Stimulated activated CD8-positive, alpha-beta memory T cell treated with anti-CD3 and anti-CD28 coated beads, Interleukin-15, amount 100 ng/mL, for 24 hours (primary cell): ENCODE results near the gene SIX2.

Source experiments
- DNase-seq: peaks from one replicate; pipeline ENCODE4 v3.0.0-alpha.2; 2020; ENCODE audit warnings: low read depth

SIX2 gene

GRCh38 chr2:45018023-45018422, 8.8 kb upstream of the SIX2 start:
- no peak for DNase-seq

- no peak for DNase-seq
These were observed 5.6 kb upstream of the SIX2 start for GRCh38 chr2:45014831-45015230.

- DNase-seq = no peak
These were observed 4.9 kb upstream of the SIX2 start for GRCh38 chr2:45014016-45014702.

GRCh38 chr2:45013229-45014015, 4.2 kb upstream of the SIX2 start:
- DNase-seq = no peak

- DNase-seq = no peak
These were observed 3.5 kb upstream of the SIX2 start for GRCh38 chr2:45012733-45013132.

GRCh38 chr2:45011621-45012602, 2.7 kb upstream of the SIX2 start:
- DNase-seq = no peak

GRCh38 chr2:45011121-45011520, 1.9 kb upstream of the SIX2 start:
- no peak for DNase-seq

GRCh38 chr2:45010702-45011012, 1.4 kb upstream of the SIX2 start:
- no peak for DNase-seq

- no peak for DNase-seq
These were observed 863 bp upstream of the SIX2 start for GRCh38 chr2:45009928-45010701.

- DNase-seq = no peak
These were observed 739 bp downstream of the SIX2 start for GRCh38 chr2:45008296-45009129.

GRCh38 chr2:45007961-45008295, 1.3 kb downstream of the SIX2 start:
- DNase-seq = no peak

- DNase-seq = no peak
These were observed 2.3 kb downstream of the SIX2 start for GRCh38 chr2:45006942-45007287.

GRCh38 chr2:45006041-45006941, 3.0 kb downstream of the SIX2 start:
- no peak for DNase-seq

GRCh38 chr2:45005261-45006002, 3.8 kb downstream of the SIX2 start:
- DNase-seq = no peak

- no peak for DNase-seq
These were observed 4.6 kb downstream of the SIX2 start for GRCh38 chr2:45004562-45005191.

GRCh38 chr2:45003579-45004551, 5.4 kb downstream of the SIX2 start:
- DNase-seq = no peak

- no peak for DNase-seq
These were observed 6.6 kb downstream of the SIX2 start for GRCh38 chr2:45002686-45003085.
